ENCODE measurements around the gene CCDC88C. TPM values are rescaled to one million over a fixed set of nuclear protein-coding genes. Genes with fewer than 3 reads are reported as not detected.
"Not testable (repeated sequence)": the region's sequence is repeated elsewhere in the genome, so short reads cannot be mapped to it uniquely, and the experiment has no call there.

CCDC88C gene
- total RNA-seq, 1 donor from 2014 or later: 48.2 TPM

GRCh38 chr14:91439345-91439744 is 21.7 kb upstream of the CCDC88C start:
- peaks cover 4% of the 10 kb centered on the region for H3K27me3 Mint-ChIP-seq (ENCODE audit: unreplicated experiment)
- H3K9me3 Mint-ChIP-seq (ENCODE audit: unreplicated experiment): peaks cover 5% of the 10 kb centered on the region
- H3K4me3 Mint-ChIP-seq (ENCODE audit: unreplicated experiment): no peak overlapping the region
- no peaks in the 10 kb centered on the region for H3K4me1 Mint-ChIP-seq (ENCODE audit: unreplicated experiment)
- no peak for TF ChIP-seq CTCF (IDR thresholded peaks at IDR 0.05; ENCODE audit: unreplicated experiment)
- peaks cover 20% of the 10 kb centered on the region for H3K36me3 Mint-ChIP-seq (ENCODE audit: low read depth, unreplicated experiment)
- no peak overlapping the region for H3K27ac Mint-ChIP-seq (ENCODE audit: unreplicated experiment)
- DNase-seq (ENCODE audit: low spot score): no peak

GRCh38 chr14:91438845-91439244 is 21.2 kb upstream of the CCDC88C start:
- Mint-ChIP-seq H3K36me3 (ENCODE audit: low read depth, unreplicated experiment) (peaks cover 20% of the 10 kb centered on the region), H3K27ac (ENCODE audit: unreplicated experiment) (no peak overlapping the region), H3K4me3 (ENCODE audit: unreplicated experiment) (peak overlapping the region; percentile 57), H3K27me3 (ENCODE audit: unreplicated experiment) (peaks cover 4% of the 10 kb centered on the region), H3K9me3 (ENCODE audit: unreplicated experiment) (peaks cover 5% of the 10 kb centered on the region), H3K4me1 (ENCODE audit: unreplicated experiment) (no peaks in the 10 kb centered on the region)
- DNase-seq (ENCODE audit: low spot score): no peak
- no peak for TF ChIP-seq CTCF (IDR thresholded peaks at IDR 0.05; ENCODE audit: unreplicated experiment)

- not testable (repeated sequence) for H3K4me1 Mint-ChIP-seq (ENCODE audit: unreplicated experiment); H3K4me3 Mint-ChIP-seq (ENCODE audit: unreplicated experiment); H3K27ac Mint-ChIP-seq (ENCODE audit: unreplicated experiment); H3K9me3 Mint-ChIP-seq (ENCODE audit: unreplicated experiment); DNase-seq (ENCODE audit: low spot score); H3K27me3 Mint-ChIP-seq (ENCODE audit: unreplicated experiment)
- H3K36me3 Mint-ChIP-seq (ENCODE audit: low read depth, unreplicated experiment): peaks cover 20% of the 10 kb centered on the region
Measured at GRCh38 chr14:91436266-91436665, 18.6 kb upstream of the CCDC88C start.

GRCh38 chr14:91429385-91429784 is 11.8 kb upstream of the CCDC88C start:
- no peak for DNase-seq (ENCODE audit: low spot score)
- no peak for TF ChIP-seq CTCF (IDR thresholded peaks at IDR 0.05; ENCODE audit: unreplicated experiment)
- Mint-ChIP-seq H3K27me3 (ENCODE audit: unreplicated experiment) (peaks cover 4% of the 10 kb centered on the region), H3K36me3 (ENCODE audit: low read depth, unreplicated experiment) (peaks cover 7% of the 10 kb centered on the region), H3K9me3 (ENCODE audit: unreplicated experiment) (peaks cover 7% of the 10 kb centered on the region), H3K4me1 (ENCODE audit: unreplicated experiment) (peaks cover 16% of the 10 kb centered on the region), H3K4me3 (ENCODE audit: unreplicated experiment) (no peak overlapping the region), H3K27ac (ENCODE audit: unreplicated experiment) (no peak overlapping the region)

- not testable (repeated sequence) for H3K9me3 Mint-ChIP-seq (ENCODE audit: unreplicated experiment); DNase-seq (ENCODE audit: low spot score); H3K36me3 Mint-ChIP-seq (ENCODE audit: low read depth, unreplicated experiment); H3K27me3 Mint-ChIP-seq (ENCODE audit: unreplicated experiment); H3K4me3 Mint-ChIP-seq (ENCODE audit: unreplicated experiment); H3K27ac Mint-ChIP-seq (ENCODE audit: unreplicated experiment)
- H3K4me1 Mint-ChIP-seq (ENCODE audit: unreplicated experiment): peaks cover 16% of the 10 kb centered on the region
Measured at GRCh38 chr14:91428931-91429330, 11.3 kb upstream of the CCDC88C start.

GRCh38 chr14:91425531-91425944 is 7.9 kb upstream of the CCDC88C start:
- not testable (repeated sequence) for H3K27me3 Mint-ChIP-seq (ENCODE audit: unreplicated experiment); H3K36me3 Mint-ChIP-seq (ENCODE audit: low read depth, unreplicated experiment); H3K27ac Mint-ChIP-seq (ENCODE audit: unreplicated experiment); H3K4me3 Mint-ChIP-seq (ENCODE audit: unreplicated experiment); H3K9me3 Mint-ChIP-seq (ENCODE audit: unreplicated experiment); DNase-seq (ENCODE audit: low spot score)
- peaks cover 16% of the 10 kb centered on the region for H3K4me1 Mint-ChIP-seq (ENCODE audit: unreplicated experiment)

All from endothelial cell (in vitro differentiated cells).